CD4-positive, alpha-beta T cell treated with Interleukin-15 for 1 hour (primary cell): ENCODE results near the gene GRB10.
"Not testable (repeated sequence)": the region's sequence is repeated elsewhere in the genome, so short reads cannot be mapped to it uniquely, and the experiment has no call there.

Experiments
- DNase-seq: peaks from one replicate; pipeline ENCODE4 v3.0.0-alpha.2; 2020

GRB10 gene

GRCh38 chr7:50564640-50565558 lies 217.8 kb downstream of the GRB10 start, which contains the start of gene DDC:
DDC (minus strand) TSS chr7:50565405; CDS start chr7:50544085, 21,320 bp downstream.
- no peak for DNase-seq

GRCh38 chr7:50564171-50564570 lies 218.5 kb downstream of the GRB10 start:
- DNase-seq = no peak

GRCh38 chr7:50562136-50562535 lies 220.6 kb downstream of the GRB10 start:
- no peak for DNase-seq

- no peak for DNase-seq
Measured at GRCh38 chr7:50560865-50561351, 221.8 kb downstream of the GRB10 start.

- DNase-seq = no peak
Measured at GRCh38 chr7:50559881-50560280, 222.8 kb downstream of the GRB10 start.

GRCh38 chr7:50558294-50559053 lies 224.2 kb downstream of the GRB10 start:
- DNase-seq = no peak

GRCh38 chr7:50557099-50557498 lies 225.6 kb downstream of the GRB10 start:
- DNase-seq = no peak

- DNase-seq = no peak
Measured at GRCh38 chr7:50556247-50556991, 226.3 kb downstream of the GRB10 start.

- DNase-seq = no peak
Measured at GRCh38 chr7:50555594-50556140, 227.0 kb downstream of the GRB10 start.

GRCh38 chr7:50554431-50555322 lies 228.0 kb downstream of the GRB10 start:
- DNase-seq = no peak

- DNase-seq = no peak
Measured at GRCh38 chr7:50553973-50554372, 228.7 kb downstream of the GRB10 start.

GRCh38 chr7:50552921-50553320 lies 229.8 kb downstream of the GRB10 start:
- no peak for DNase-seq

GRCh38 chr7:50552139-50552538 lies 230.6 kb downstream of the GRB10 start:
- DNase-seq = no peak

- DNase-seq = not testable (repeated sequence)
Measured at GRCh38 chr7:50545613-50546012, 237.1 kb downstream of the GRB10 start.

- no peak for DNase-seq
Measured at GRCh38 chr7:50544992-50545391, 237.7 kb downstream of the GRB10 start.

GRCh38 chr7:50543776-50544442 lies 238.8 kb downstream of the GRB10 start:
- no peak for DNase-seq

- DNase-seq = no peak
Measured at GRCh38 chr7:50542132-50542531, 240.6 kb downstream of the GRB10 start.

- DNase-seq = no peak
Measured at GRCh38 chr7:50540785-50541579, 241.7 kb downstream of the GRB10 start.
